HG02852 (cell line): Measurements from ENCODE around the gene ATF2.

Experiments used
- ATAC-seq: cut with Tn5 transposase; IDR thresholded peaks from one replicate; pipeline ENCODE4 v1.9.1; 2021; ENCODE audit warnings: mild to moderate bottlenecking, moderate library complexity; ENCODE audit not compliant: unreplicated experiment

ATF2 gene

GRCh38 chr2:175167792-175168563 lies at the start of gene ATF2:
ATF2 (minus strand) TSS chr2:175168203; CDS start chr2:175136443, 31,760 bp downstream.
- peak; percentile 93 for ATAC-seq

GRCh38 chr2:175207741-175208438 lies 39.9 kb upstream of the ATF2 start:
- no peak for ATAC-seq

- ATAC-seq, result no peak
These were observed 38.9 kb upstream of the ATF2 start for GRCh38 chr2:175206866-175207265.

GRCh38 chr2:175205523-175205922 lies 37.5 kb upstream of the ATF2 start:
- no peak for ATAC-seq

GRCh38 chr2:175203621-175204496 lies 35.9 kb upstream of the ATF2 start:
- peak; percentile 70 for ATAC-seq

- no peak for ATAC-seq
These were observed 27.0 kb upstream of the ATF2 start for GRCh38 chr2:175195012-175195411.

- ATAC-seq, result no peak
These were observed 20.8 kb upstream of the ATF2 start for GRCh38 chr2:175188761-175189160.

- no peak for ATAC-seq
These were observed 19.4 kb upstream of the ATF2 start for GRCh38 chr2:175187378-175187777.

- no peak for ATAC-seq
These were observed 15.7 kb upstream of the ATF2 start for GRCh38 chr2:175183674-175184073.

- no peak for ATAC-seq
These were observed 13.9 kb upstream of the ATF2 start for GRCh38 chr2:175181877-175182308.

GRCh38 chr2:175181104-175181876 lies 13.3 kb upstream of the ATF2 start, which contains the start of gene ATP5MC3:
ATP5MC3 (minus strand) TSS chr2:175181710; CDS start chr2:175181393, 317 bp downstream.
- ATAC-seq, result peak; percentile 89

- ATAC-seq, result peak; percentile 62
These were observed 12.7 kb upstream of the ATF2 start for GRCh38 chr2:175180701-175181103.

- ATAC-seq, result no peak
These were observed 8.6 kb upstream of the ATF2 start for GRCh38 chr2:175176624-175177023.

GRCh38 chr2:175175896-175176295 lies 7.9 kb upstream of the ATF2 start:
- ATAC-seq, result no peak

- ATAC-seq, result no peak
These were observed 7.3 kb upstream of the ATF2 start for GRCh38 chr2:175175320-175175719.

GRCh38 chr2:175170659-175171304 lies 2.8 kb upstream of the ATF2 start:
- no peak for ATAC-seq

- ATAC-seq, result no peak
These were observed 1.2 kb upstream of the ATF2 start for GRCh38 chr2:175169191-175169590.

GRCh38 chr2:175168564-175168945 lies 552 bp upstream of the ATF2 start:
- peak; percentile 27 for ATAC-seq

- peak; percentile 3 for ATAC-seq
These were observed 769 bp downstream of the ATF2 start for GRCh38 chr2:175167076-175167791.
